Measurements from ENCODE around the gene GNPTAB. TPM values are rescaled to one million over a fixed set of nuclear protein-coding genes. Genes with fewer than 3 reads are reported as not detected.
A peak's percentile ranks its signal among the peaks of the same experiment; 100 is the strongest.
"Not testable (repeated sequence)": the region's sequence is repeated elsewhere in the genome, so short reads cannot be mapped to it uniquely, and the experiment has no call there.

Gene GNPTAB
- polyA plus RNA-seq, 4 donors, result 29.1 to 38.5 (median 36.8) TPM

DNA sequence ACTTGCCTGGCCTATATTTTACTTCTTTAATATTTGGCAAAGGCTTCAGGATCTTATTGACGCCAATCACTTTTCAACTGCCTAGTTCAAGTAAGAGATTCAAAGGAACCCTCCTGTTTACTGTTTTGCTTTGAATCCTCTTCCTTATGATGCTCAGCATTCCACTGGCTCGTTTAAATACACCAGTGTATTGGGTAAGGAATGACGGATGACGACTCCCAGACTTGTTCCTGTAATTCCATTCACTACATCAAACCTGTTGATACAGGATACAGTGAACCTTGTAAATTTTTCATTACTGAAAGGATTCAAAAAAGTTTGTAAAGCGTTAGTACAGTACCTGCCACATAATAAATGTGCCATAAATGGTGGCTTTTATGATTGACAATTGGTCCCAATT, 89.8 kb downstream of the GNPTAB start:
- DNase-seq (ENCODE audit: low read depth in 4 of 4, low spot score in 3 of 4), result no peak

DNA sequence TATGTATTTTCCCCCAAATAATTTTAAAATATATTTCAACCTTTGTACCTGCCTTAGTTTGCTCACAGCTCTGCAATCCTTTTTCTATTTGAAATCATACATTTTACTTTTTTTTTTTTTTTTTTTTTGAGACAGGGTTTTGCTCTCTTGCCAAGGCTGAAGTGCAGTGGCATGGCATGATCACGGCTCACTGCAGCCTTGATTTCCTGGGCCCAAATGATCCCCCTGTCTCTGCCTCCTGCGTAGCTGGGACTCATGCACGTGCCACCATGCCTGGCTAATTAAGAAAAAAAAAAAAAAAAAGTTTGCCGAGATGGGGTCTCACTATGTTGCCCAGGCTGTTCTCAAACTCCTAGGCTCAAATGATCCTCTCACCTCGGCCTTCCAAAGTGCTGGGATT, 90.2 kb downstream of the GNPTAB start:
- no peak for DNase-seq (ENCODE audit: low read depth in 4 of 4, low spot score in 3 of 4)

DNA sequence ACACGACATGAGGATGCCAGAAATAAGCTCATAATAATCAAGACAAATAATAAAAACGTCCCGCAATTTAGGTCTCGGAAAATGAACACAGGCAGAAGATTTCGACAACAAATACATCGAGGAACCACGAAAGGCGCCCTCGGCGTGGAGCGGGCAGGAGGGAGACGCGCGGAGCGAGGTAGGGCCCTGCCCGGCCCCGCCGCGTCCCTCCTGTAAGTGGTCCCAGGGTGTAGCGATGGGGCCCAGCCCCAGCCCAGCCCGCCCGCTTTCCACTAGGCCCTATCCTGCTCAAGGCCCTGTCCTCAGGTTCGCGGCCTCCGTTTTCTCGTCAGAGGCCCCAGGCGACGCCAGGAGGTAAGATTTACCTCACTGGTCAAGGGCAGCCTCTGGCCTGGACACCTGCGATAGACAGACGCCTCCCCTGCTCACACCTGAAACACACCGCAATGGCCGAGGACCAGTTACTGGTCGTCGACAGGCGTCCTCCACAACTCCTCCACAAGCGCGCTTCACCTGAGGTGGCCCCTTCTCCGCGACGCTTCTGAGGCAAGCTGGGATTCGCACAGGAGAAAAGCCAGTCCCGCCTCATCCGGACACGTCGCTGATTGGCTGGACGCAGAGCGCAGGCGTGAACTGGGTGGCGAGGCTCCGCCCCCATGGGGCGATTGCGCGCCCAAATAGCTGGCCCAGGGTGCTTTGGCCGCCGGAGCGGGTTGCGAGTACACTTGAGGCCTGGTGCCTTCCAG, 91.7 kb downstream of the GNPTAB start, which contains the start of gene SYCP3:
TSS of gene SYCP3 (minus strand) at position 543 of the 746 bp plus-strand sequence. CDS start 1,527 bp downstream, outside the sequence.
- no peak for DNase-seq (ENCODE audit: low read depth in 4 of 4, low spot score in 3 of 4)

DNA sequence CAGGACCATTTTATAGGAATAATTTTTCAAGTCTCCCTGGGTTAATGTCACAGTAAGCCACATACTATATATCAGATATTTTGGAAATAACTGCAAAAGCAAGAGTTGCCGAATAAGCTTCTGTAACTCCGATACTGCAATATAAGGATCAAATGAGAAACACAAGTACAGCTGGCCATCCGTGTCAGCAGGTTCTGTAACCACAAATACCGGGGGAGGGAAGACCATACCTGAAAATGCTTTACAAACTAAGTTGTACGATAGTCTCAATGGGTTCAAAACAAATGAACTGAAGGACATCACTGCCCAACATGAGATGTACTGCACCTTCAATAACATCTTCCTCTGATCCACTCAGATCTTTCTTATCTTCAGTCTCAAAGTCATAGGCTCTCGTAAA, 93.3 kb downstream of the GNPTAB start:
- no peak for DNase-seq (ENCODE audit: low read depth in 4 of 4, low spot score in 3 of 4)

DNA sequence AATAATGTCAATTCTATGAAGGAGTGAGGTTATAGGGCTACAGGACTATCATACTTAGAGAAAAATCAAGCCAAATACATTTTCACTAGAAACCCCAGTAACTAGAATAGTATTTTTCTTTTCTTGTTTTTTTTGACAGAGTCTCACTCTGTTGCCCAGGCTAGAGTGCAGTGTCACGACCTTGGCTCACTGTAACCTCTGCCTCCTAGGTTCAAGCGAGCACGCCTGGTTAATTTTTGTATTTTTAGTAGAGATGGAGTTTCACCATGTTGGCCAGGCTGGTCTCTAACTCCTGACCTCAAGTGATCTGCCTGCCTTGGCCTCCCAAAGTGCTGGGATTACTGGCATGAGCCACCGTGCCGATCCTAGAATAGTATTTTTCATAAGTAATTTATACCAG, 96.3 kb downstream of the GNPTAB start:
- not testable (repeated sequence) for DNase-seq (ENCODE audit: low read depth in 4 of 4, low spot score in 3 of 4)

DNA sequence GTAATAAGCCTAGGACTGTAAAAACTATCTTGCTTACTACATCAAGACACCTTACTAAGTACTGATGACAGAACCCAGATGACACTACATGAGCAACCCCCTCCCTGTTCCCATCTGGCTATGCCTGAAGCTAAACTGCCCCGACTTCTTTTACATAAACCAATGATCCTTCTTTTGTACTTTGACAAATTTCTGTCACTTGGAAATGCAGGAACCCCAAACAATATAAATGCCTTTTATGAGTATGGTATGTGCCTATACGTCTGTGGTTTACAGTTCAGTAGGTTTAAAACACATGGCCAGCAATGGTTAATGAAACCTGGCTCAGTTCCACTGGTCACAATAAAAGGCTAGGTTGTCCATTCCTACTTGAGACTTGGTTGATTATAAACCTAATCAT, 97.6 kb downstream of the GNPTAB start:
- no peak for DNase-seq (ENCODE audit: low read depth in 4 of 4, low spot score in 3 of 4)

DNA sequence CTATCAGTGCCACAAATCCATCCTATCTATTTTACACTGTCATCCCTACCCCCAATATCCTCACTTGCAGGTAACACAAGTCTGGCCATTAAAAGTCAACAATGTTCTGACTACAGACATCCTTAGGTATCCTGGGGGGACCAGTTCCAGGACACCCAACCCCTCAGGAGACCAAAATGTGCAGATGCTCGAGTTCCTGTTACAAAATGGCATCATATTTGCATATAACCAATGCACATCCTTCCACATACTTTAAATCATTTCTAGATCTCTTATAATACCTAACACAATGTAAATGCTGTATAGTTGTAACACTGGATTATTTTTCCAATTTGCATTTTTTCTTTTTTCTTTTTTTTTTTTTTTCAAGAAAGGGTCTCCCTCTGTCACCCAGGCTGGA, 98.4 kb downstream of the GNPTAB start:
- no peak for DNase-seq (ENCODE audit: low read depth in 4 of 4, low spot score in 3 of 4)

DNA sequence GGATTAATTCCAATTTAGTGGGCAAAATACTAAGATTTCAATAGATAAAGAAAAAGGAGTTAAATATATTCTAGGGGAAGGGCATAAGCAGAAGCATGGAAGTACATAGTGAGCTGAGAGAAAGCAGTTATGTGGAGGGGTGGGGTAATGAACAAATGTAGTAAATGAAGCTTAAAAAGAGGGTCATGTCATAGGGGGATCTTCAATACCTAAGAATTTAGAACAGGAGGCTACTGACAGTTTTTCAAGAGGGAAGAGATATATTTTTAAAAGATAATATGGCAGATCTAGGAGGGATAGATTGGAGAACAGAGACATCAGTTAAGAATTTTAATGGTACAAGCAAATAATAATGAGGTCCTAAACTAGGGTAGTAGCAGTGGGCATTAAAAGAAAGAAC, 100.9 kb downstream of the GNPTAB start:
- no peak for DNase-seq (ENCODE audit: low read depth in 4 of 4, low spot score in 3 of 4)

DNA sequence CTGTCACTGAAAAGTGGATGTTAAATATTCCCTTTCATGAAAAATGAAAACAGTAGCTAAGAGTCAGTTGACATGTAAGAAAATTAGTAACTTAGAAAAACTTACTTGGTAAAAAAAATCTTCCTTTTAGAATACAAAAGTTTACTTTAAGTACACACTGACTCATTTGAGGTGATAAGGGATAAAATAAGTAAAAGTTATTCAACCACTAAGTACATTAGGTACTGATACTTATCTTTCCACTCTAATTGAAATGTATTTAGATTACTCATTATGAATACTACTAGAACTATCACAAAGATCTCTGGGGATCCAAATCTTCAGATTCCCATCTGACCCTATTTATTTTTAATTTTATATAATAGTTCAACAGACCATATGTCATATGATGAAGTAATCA, 103.7 kb downstream of the GNPTAB start:
- no peak for DNase-seq (ENCODE audit: low read depth in 4 of 4, low spot score in 3 of 4)

DNA sequence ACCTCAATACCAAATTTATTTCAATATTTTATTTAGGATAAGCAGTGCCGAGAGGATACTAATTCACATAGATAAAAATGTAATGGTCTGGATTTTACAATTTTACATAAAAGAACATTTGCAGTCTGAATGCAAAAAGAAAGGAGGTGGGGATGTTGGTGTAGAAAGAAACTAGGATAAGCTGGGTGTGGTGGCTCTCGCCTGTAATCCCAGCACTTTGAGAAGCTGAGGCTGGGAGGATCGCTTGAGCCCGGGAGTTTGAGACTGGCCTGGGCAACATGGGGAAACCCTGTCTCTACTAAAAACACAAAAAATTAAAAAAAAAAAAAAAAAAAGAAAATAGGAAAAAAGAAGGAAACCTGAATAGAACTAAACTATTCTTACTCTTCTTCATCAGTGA, 108.4 kb downstream of the GNPTAB start:
- DNase-seq (ENCODE audit: low read depth in 4 of 4, low spot score in 3 of 4), result no peak

DNA sequence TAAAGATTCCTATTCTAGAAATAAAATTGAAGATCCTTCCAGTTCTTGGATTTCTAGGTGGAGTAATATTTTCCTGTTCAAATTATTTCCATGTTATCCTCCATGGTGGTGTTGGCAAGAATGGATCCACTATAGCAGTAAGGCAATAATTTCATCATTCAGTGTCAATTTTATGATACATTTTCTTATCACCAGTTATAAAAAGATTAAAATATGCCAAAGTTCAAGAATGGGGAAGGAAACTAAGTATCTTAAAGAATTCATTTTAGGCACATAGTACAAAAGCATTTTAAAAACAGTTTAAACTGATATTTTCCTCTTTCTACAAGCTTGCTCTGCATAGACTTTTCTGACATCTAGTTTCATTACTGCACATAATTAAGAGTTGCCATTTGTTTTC, 110.6 kb downstream of the GNPTAB start:
- no peak for DNase-seq (ENCODE audit: low read depth in 4 of 4, low spot score in 3 of 4)

DNA sequence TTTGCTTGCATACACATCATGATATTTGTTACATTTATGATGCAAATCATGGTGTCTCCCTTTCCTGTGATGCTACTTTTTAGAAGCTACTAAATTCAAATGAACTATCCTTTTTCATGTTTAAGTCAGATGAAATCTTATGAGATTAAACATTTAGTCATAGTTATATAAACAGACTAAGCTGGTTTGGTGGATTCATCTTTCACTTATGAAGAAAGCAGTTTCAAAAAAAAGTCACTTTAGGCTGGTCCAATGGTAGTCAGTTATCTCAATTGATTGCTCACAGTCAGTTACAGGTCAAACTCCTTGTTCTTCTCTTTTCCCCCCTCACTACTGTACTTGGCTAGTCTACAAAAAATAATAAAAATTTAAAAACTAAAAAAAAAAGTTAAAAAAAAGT, 111.2 kb downstream of the GNPTAB start:
- no peak for DNase-seq (ENCODE audit: low read depth in 4 of 4, low spot score in 3 of 4)

DNA sequence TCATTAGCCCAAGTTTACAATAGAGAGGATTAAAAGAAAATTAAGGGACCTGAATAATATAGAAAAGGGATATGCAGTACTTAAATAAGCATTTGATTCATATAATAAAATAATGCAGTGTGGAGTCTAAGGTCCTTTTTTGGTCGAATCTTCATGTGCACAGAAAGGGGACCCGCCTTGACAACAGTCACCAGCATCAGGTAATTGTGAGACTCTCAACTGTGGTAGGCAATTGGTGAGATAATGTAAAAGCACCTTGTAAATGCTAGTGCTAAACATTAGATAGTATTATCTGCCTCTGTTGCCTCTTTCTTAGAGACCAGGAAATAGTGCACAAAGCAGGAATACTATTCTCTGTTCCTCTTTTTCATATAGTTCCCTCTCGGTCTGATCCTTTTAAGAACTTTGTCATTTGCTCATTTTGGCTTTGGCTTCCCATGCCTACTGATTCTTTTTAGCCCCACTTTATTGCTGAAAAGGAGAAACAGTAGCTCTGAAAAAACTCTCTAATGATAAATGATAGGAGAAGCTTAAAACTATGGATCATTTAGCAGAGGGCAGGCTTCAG, 115.8 kb downstream of the GNPTAB start:
- no peak for DNase-seq (ENCODE audit: low read depth in 4 of 4, low spot score in 3 of 4)

DNA sequence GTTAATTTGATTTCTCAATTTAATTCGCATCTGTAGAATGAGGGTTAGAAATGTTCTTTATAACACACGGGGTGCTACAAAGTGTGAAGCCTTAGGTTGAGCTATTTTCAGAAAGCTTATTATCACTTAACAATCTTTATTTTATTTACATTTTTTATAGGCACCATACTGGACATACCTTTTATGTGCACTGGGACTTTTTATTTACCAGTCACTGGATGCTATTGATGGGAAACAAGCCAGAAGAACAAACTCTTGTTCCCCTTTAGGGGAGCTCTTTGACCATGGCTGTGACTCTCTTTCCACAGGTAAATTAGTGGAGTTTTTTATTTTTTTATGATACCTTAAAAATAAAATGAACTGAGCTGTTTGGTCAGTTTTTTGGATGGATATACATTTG, 116.8 kb downstream of the GNPTAB start:
- DNase-seq (ENCODE audit: low read depth in 4 of 4, low spot score in 3 of 4), result no peak

DNA sequence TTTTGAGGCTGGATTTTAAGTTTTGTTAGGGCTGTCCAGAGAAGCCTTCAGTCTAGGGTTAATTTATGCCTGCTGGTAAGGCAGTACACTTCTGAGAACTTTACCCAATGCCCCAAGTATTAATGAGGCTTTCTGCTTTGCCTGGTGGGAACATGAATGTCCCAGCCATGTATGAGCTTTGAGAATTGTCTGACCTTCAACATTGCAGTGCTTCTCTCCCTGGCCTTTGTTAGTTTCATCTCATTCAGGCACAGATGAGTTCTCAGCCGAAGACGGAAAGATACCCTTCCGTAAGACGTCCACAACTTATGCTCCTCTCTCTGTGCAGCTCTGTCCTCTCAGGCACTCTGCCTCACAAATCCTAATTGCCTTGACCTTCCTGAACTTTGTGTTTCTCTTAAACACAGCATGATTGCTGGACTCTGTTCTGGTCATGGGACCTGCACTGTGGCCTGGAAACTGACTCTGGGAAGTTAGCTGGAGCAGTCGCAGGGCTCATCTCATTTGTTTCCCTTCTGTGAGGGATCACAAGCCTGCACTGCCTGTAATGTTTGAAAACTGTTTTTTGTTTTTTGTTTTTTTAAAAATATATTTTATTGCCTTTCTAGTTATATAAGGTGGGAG, 117.6 kb downstream of the GNPTAB start:
- peak in 3 of 4 donors; percentile 31 to 37 (median 35) for DNase-seq (ENCODE audit: low read depth in 4 of 4, low spot score in 3 of 4)

DNA sequence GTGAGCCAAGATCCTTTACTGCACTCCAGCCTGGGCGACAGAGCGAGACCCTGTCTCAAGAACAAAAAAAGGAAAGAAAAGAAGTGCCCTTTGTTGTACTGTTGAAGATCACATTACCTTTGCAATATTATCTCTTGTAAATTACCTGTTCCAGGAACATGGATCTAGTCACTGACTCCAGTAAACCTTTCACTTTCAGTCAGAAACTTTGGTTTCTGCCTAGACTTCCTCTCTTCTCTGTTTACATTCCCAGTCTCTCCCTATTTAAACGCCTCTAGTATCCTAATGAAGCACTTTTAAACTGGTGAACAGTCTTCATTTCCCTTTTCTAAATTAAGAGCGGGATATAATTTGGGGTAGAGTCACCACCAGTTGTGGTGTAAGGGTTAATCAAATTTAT, 120.5 kb downstream of the GNPTAB start:
- no peak for DNase-seq (ENCODE audit: low read depth in 4 of 4, low spot score in 3 of 4)

DNA sequence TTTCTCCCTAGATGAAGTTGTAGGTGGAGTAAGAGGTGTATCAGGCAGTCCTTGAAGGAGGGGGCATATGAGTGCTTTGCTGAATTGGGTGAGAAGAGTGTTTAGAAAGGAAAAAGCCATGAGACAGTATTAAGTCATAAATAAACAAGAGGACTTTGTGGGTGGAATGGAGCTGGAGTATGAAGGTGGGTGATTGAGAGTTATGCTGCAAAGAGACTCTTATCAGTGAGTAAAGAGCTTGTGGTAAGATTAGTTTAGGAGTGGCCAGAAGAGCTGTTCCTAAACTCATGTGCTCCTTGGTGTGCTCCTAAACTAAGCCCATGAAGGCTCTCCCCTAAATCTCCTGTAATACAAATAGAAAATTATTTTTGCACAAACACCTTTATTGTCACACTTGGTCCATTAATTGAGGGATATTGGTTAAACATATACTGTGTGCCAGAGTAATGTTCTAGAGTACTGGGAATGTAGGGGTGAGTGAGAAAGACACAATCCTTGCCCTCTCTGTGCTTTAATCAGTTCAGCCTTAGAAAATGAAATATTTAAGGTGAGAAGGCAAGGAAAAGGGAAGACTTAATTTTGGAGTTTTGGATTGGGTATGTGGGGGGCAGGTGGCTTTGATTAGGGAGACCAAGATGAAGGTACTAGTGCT, 123.5 kb downstream of the GNPTAB start:
- DNase-seq (ENCODE audit: low read depth in 4 of 4, low spot score in 3 of 4), result no peak

DNA sequence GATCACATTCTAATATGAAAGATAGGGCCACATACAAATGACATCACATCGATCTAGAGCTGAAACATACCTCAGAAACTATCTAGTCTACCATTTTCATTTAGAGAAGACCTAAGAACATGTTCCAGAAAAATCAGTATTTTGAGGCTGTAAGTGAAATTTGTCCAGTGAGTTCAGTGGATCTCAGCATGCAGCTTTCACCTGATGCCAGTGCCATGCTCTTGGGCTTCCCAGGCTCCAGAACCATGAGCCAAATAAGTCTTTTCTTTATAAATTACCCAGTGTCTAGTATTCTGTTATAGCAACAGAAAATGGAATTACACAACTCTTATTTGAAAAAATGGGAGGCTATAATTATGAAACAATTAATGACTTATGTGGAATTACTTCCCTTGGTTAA, 124.4 kb downstream of the GNPTAB start:
- DNase-seq (ENCODE audit: low read depth in 4 of 4, low spot score in 3 of 4), result no peak

DNA sequence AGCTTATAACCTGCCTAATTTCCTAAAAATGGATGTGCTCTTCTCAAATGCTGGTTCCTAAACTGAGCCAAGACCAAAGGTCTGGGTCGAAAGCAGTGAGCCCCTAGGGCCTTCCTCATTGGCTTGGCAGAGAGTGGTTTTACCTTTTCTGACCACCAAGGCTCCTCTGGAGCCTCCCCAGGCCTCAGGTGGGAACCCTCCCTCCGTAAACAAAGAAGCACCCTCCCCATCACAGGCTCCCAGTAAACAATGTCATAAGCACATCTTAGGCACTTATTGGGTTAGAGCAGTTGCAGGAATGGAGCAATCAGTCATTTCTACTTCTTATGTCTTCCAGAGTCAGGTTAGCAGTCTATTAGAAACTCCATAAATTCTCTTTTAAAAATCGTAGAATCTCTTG, 127.3 kb downstream of the GNPTAB start:
- DNase-seq (ENCODE audit: low read depth in 4 of 4, low spot score in 3 of 4), result no peak

DNA sequence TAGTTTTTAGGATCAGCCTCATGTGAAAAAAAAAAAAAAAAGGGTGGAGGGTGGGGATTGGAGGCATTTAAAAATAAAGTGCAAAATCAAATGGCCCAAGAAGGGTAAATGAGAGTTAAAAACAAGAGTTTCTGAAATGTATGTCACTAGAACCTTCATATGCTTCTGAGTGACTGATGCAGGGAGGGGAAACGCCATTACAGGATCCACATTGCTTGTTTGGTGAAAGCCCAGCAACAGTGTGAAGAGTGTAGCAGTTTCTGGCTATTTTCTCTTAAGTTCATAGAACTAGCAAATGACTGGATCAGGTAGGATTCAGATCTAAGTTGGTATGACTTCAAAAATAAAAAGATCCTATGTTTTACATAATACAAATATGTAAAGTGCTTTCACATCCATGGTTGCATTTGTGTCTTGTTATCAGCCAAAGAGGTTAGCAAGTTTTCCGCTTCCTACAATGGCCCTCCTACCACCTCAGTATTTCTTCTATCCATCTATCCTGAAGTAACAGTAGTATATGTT, 130.4 kb downstream of the GNPTAB start:
- no peak for DNase-seq (ENCODE audit: low read depth in 4 of 4, low spot score in 3 of 4)

DNA sequence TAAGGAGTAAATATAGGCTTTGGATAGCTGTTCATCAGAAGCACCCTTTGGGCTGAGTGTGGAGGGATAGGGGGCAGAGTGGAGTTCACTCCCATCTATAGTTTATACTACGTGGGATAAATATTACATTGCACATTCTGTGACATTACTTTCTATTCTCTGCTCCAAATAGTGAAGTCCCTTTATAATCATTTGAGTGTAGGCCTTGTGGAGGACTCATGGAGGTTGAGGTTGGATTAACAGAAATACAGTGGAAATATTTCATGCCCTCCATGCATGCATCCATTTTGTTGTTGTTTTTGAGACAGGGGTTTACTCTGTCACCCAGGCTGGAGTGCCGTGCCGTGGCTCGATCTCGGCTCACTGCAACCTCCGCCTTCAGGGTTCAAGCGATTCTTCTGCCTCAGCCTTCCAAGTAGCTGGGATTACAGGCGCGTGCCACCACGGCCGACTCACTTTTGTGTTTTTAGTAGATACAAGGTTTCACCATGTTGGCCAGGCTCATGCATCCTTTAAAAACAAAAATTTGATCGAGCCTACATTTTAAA, 131.9 kb downstream of the GNPTAB start:
- DNase-seq (ENCODE audit: low read depth in 4 of 4, low spot score in 3 of 4), result peak in 1 of 4 donors; percentile 12
